Measurements from ENCODE around the gene ITSN2.
"Not testable (repeated sequence)": the region's sequence is repeated elsewhere in the genome, so short reads cannot be mapped to it uniquely, and the experiment has no call there.

ITSN2 gene

GRCh38 chr2:24363301-24363700 lies 3.0 kb upstream of the ITSN2 start:
- no peak for DNase-seq (ENCODE audit: low spot score)

DNA sequence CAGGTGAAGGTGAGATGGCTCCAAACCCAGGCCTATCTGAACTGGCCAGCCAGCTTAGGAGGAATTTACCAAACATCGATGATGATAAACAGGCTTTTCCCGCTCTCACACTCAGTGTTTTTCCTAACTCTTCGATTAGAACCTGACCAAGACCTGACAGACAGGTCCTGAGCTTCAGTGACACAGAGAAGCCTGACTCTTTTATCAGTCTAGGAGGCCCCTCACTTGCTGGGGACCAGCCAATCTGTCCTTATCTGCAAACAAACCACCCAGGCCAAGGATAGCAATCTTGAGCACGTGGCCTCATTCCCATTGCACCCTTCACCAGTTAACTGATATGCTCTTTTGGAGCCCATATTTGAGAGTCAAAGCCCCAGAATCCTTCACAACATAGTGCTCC lies 1.9 kb upstream of the ITSN2 start:
- DNase-seq (ENCODE audit: low spot score) = no peak

GRCh38 chr2:24360963-24361330 lies 611 bp upstream of the ITSN2 start:
- no peak for DNase-seq (ENCODE audit: low spot score)

- peak; percentile 49 for DNase-seq (ENCODE audit: low spot score)
Measured at GRCh38 chr2:24359129-24360049, 947 bp downstream of the ITSN2 start.

DNA sequence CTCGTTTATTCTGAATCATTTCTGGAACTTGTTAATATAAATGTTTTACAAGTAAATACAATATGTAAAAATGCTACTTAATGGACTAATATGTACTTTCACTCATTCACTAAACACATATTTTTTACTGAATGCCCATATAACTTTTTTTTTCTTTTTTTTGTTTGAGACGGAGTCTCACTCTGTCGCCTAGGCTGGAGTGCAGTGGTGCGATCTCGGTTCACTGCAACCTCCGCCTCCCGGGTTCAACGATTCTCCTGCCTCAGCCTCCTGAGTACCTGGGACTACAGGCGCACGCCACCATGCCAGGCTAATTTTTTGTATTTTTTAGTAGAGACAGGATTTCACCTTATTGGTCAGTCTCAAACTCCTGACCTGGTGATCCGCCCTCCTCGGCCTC lies 2.6 kb downstream of the ITSN2 start:
- DNase-seq (ENCODE audit: low spot score) = not testable (repeated sequence)

GRCh38 chr2:24357115-24357514 lies 3.2 kb downstream of the ITSN2 start:
- DNase-seq (ENCODE audit: low spot score) = not testable (repeated sequence)

DNA sequence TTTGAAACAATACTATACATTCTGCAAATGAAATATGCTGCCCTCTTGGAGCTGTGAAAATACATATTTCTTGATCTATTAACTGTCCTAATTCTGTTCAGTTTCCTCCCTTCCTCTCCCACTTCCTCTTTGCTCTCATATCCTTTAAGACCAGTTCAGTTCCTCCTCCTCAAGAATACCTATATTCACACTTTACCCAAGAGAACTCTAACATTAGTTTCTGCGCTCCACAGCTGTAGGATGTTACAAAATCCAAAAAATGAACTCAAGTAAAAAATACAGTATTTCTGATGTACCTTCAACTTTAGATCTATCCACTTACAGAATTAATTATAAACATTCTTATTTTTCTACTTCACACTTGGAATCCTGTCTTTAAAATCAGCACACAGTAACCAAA lies 5.4 kb downstream of the ITSN2 start:
- peak; percentile 26 for DNase-seq (ENCODE audit: low spot score)

GRCh38 chr2:24354395-24354794 lies 5.9 kb downstream of the ITSN2 start:
- DNase-seq (ENCODE audit: low spot score) = no peak

- DNase-seq (ENCODE audit: low spot score) = no peak
Measured at GRCh38 chr2:24353973-24354372, 6.4 kb downstream of the ITSN2 start.

DNA sequence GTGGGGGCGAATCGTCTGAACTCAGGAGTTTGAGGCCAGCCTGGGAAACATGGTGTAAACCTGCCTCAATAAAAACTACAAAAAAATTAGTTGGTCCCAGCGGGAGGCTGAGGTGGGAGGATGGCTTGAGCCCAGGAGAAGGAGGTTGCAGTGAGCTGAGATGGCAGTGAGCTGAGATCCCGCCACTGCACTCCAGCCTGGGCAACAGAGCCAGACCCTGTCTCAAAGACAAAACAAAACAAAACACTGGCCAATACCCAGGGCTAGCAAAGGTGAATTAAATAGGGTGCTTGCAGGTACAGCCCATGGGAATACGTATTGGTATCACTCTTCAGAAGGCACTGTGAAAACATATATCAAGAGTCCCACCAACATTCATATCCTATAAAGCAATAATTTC lies 7.0 kb downstream of the ITSN2 start:
- no peak for DNase-seq (ENCODE audit: low spot score)

GRCh38 chr2:24352664-24353063 lies 7.7 kb downstream of the ITSN2 start:
- DNase-seq (ENCODE audit: low spot score) = no peak

GRCh38 chr2:24351981-24352380 lies 8.4 kb downstream of the ITSN2 start:
- DNase-seq (ENCODE audit: low spot score) = no peak

GRCh38 chr2:24351627-24351938 lies 8.8 kb downstream of the ITSN2 start:
- DNase-seq (ENCODE audit: low spot score) = no peak

DNA sequence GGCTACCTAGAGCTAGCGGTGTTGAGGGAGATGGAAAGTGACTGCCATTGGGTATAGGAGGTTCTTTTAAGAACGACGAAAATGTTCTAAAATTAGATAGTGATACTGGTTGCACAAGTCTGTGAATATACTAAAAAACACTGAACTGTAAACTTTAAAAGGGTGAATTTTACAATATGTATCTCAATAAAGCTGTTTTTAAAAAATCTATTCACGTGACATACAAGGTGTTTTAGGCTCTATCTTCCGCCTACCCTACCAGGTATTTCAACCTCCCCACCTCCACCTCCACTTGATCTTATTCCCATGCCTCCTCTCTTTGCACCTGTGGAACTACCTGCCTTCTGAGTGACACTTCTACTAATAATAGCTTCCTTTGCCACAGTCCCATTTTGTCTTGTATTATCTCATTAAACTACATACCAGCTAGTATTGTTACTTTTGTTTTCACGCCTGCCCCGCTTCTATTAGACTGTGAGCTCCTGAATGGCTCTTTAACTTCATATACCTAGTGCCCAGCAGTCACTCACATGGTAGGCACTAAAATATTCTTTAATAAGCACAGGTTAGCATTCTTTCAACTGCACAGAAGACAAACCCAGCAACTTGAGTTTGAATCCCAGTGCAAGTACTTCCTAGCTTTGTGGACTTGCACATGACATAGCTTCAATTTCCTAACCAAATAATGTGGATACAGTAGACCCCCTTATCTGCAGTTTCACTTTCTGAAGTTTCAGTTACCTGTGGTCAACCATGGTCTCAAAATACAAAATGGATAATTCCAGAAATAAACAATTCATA lies 9.3 kb downstream of the ITSN2 start:
- DNase-seq (ENCODE audit: low spot score) = no peak

- DNase-seq (ENCODE audit: low spot score) = no peak
Measured at GRCh38 chr2:24349097-24349496, 11.2 kb downstream of the ITSN2 start.

DNA sequence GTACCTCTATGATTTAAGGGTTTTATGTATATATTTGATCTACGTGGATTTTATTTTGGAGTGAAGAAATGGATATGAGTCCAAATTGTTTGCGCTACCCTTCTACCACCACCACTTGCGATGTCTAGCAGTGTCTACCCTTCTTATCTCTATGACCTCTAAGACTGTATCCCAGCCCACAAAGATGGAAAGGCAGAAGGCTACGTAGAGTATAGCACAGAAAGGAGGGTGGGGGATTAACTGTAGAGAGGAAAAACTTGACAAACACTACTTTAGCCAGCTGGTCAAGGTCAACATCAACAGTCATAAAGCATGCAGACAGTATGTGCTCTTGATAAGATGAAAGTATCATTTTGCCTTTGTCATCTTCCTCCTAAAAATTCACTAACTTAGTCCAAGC lies 14.4 kb downstream of the ITSN2 start:
- DNase-seq (ENCODE audit: low spot score) = no peak

DNA sequence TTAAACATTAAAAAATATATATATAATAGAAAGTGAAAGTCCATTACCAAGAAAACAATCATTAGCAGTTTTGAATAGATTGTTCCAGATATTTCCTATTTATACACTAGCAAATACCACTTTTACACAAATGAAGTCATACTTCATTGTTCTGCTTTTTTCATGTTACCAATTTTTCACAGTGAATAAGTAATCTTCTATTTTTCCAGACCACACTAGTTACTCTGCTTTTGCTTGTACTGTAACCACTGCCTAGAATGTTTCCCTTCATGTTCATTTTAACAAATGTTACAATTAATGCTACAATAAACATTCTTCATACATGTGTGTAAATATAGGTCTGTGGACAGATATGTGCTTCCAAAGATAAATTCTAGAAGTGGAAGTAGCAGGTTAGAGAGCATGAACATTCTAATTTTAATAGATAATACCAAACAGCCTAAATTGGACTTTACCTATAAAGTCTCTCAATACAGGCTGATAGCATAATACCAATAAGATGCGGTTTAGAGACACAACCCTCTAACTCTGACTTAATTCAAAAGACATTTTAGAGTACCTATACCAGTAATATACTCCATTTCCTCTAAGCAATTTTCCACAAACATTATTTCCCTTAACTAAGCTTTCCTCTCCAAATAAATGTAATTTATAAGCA lies 17.0 kb downstream of the ITSN2 start:
- no peak for DNase-seq (ENCODE audit: low spot score)

- no peak for DNase-seq (ENCODE audit: low spot score)
Measured at GRCh38 chr2:24342110-24342910, 18.0 kb downstream of the ITSN2 start.

GRCh38 chr2:24339856-24340262 lies 20.5 kb downstream of the ITSN2 start:
- no peak for DNase-seq (ENCODE audit: low spot score)

DNA sequence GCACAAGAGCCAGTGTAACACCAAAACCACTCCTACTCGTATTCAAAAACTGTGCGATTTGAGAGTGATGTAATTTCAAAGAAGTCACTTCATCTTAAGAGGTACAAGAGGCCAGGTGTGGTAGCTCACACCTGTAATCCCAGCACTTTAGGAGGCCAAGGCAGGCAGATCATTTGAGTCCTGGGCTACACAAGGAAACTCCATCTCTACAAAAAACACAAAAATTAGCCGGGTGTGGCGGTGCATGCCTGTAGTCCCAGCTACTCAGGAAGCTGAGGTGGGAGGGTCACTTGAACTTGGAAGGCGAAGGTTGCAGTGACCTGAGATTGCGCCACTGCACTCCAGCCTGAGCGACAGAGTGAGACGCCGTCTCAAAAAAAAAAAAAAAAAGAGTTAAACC lies 21.2 kb downstream of the ITSN2 start:
- DNase-seq (ENCODE audit: low spot score) = not testable (repeated sequence)

GRCh38 chr2:24337890-24338289 lies 22.4 kb downstream of the ITSN2 start:
- no peak for DNase-seq (ENCODE audit: low spot score)

DNA sequence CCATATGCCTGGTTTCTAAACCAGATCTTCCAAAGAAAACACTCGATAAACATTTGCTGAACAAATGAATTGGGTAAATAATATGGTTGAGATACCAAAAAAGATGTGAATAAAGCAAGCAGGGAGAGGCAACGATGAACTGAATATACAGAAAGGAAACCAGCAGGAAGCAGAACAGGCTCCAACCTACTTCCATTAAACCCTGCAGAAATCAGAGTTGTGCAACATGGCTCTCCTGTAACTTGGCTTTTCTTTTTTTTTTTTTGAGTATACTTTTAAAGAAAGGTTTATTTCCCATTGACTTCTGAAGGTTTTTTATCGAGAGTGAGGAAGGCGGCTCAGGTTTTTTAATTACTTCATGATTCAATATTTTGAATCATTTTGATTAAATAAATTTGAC lies 23.5 kb downstream of the ITSN2 start:
- no peak for DNase-seq (ENCODE audit: low spot score)
